Stomach smooth muscle (tissue), 2 donors: ENCODE measurements around the gene RUNX2.

Source experiments
- H3K27ac ChIP-seq: one replicate; pipeline ENCODE4 v1.7.0; 2013; ENCODE audit warnings: mild to moderate bottlenecking, low read length, inconsistent platforms
- H3K27me3 ChIP-seq, 2 donors: one replicate each; pipeline ENCODE4 v1.7.0; 2013; ENCODE audit warnings: low read length in 2 of 2; ENCODE audit not compliant: insufficient read depth in 2 of 2, control insufficient read depth in 1 of 2
- H3K36me3 ChIP-seq, 2 donors: one replicate each; pipeline ENCODE4 v1.7.0; 2013; ENCODE audit warnings: low read length in 2 of 2; ENCODE audit not compliant: control insufficient read depth in 2 of 2, insufficient read depth in 2 of 2
- H3K4me1 ChIP-seq: one replicate; pipeline ENCODE4 v1.7.0; 2013; ENCODE audit warnings: low read length; ENCODE audit not compliant: control insufficient read depth, insufficient read depth
- H3K4me3 ChIP-seq, 2 donors: one replicate each; pipeline ENCODE4 v1.7.0; 2013; ENCODE audit warnings: low read length in 2 of 2
- H3K9ac ChIP-seq, 2 donors: one replicate each; pipeline ENCODE4 v1.7.0; 2013; ENCODE audit warnings: low read length in 2 of 2, mild to moderate bottlenecking in 1 of 2
- H3K9me3 ChIP-seq, 2 donors: one replicate each; pipeline ENCODE4 v1.7.0; 2013; ENCODE audit warnings: low read length in 2 of 2; ENCODE audit not compliant: control insufficient read depth in 2 of 2
- donor health status: healthy.
- donor health status: Pancreatic carcinoma.

Gene RUNX2

GRCh38 chr6:45423111-45423823 lies 95.1 kb downstream of the RUNX2 start:
- Histone ChIP-seq H3K9ac (peak overlapping the region in 1 of 2 donors; percentile 70), H3K27me3 (peaks cover 31 to 53% of the 10 kb centered on the region in 2 donors), H3K36me3 (no peaks in the 10 kb centered on the region), H3K4me3 (peak overlapping the region; percentile 51 to 74), H3K27ac (no peak overlapping the region), H3K4me1 (peaks cover 31% of the 10 kb centered on the region), H3K9me3 (no peaks in the 10 kb centered on the region)

- Histone ChIP-seq H3K9ac (peak overlapping the region in 1 of 2 donors; percentile 70), H3K9me3 (no peaks in the 10 kb centered on the region), H3K4me3 (peak overlapping the region; percentile 51 to 74), H3K27ac (no peak overlapping the region), H3K36me3 (no peaks in the 10 kb centered on the region), H3K4me1 (peaks cover 31% of the 10 kb centered on the region), H3K27me3 (peaks cover 31 to 48% of the 10 kb centered on the region in 2 donors)
Observed at GRCh38 chr6:45423824-45424450, 95.8 kb downstream of the RUNX2 start.

GRCh38 chr6:45424451-45424861 lies 96.3 kb downstream of the RUNX2 start:
- peaks cover 27 to 43% of the 10 kb centered on the region in 2 donors for H3K27me3 ChIP-seq
- H3K27ac ChIP-seq: no peak overlapping the region
- no peaks in the 10 kb centered on the region for H3K36me3 ChIP-seq
- H3K9me3 ChIP-seq: no peaks in the 10 kb centered on the region
- H3K4me1 ChIP-seq: peaks cover 29% of the 10 kb centered on the region
- H3K9ac ChIP-seq: peak overlapping the region in 1 of 2 donors; percentile 2
- H3K4me3 ChIP-seq: peak overlapping the region; percentile 0 to 7

- Histone ChIP-seq H3K4me1 (peaks cover 20% of the 10 kb centered on the region), H3K27me3 (peaks cover 10 to 25% of the 10 kb centered on the region in 2 donors), H3K9me3 (no peaks in the 10 kb centered on the region), H3K9ac (no peak overlapping the region), H3K4me3 (no peak overlapping the region), H3K27ac (no peak overlapping the region), H3K36me3 (no peaks in the 10 kb centered on the region)
Observed at GRCh38 chr6:45426251-45426650, 98.1 kb downstream of the RUNX2 start.

GRCh38 chr6:45427726-45428125 lies 99.6 kb downstream of the RUNX2 start:
- H3K9me3 ChIP-seq: no peaks in the 10 kb centered on the region

GRCh38 chr6:45428727-45429126 lies 100.6 kb downstream of the RUNX2 start:
- no peak overlapping the region for H3K27ac ChIP-seq
- no peaks in the 10 kb centered on the region for H3K4me1 ChIP-seq
- H3K4me3 ChIP-seq: no peak overlapping the region
- peaks cover 3 to 8% of the 10 kb centered on the region in 2 donors for H3K27me3 ChIP-seq
- no peaks in the 10 kb centered on the region for H3K9me3 ChIP-seq
- H3K9ac ChIP-seq: no peak overlapping the region
- H3K36me3 ChIP-seq: no peaks in the 10 kb centered on the region

More at GRCh38 chr6:45427726-45428125, 99.6 kb downstream of the RUNX2 start:
- no peak overlapping the region for H3K27ac ChIP-seq
- peaks cover 10% of the 10 kb centered on the region for H3K4me1 ChIP-seq
- no peaks in the 10 kb centered on the region for H3K36me3 ChIP-seq
- H3K4me3 ChIP-seq: no peak overlapping the region
- H3K27me3 ChIP-seq: peaks cover 6 to 18% of the 10 kb centered on the region in 2 donors
- no peak overlapping the region for H3K9ac ChIP-seq

GRCh38 chr6:45430590-45431202 lies 102.6 kb downstream of the RUNX2 start:
- H3K9me3 ChIP-seq: no peaks in the 10 kb centered on the region
- H3K27ac ChIP-seq: no peak overlapping the region
- no peaks in the 10 kb centered on the region for H3K36me3 ChIP-seq
- H3K27me3 ChIP-seq: peaks cover 0 to 1% of the 10 kb centered on the region in 2 donors
- H3K4me1 ChIP-seq: no peaks in the 10 kb centered on the region
- no peak overlapping the region for H3K4me3 ChIP-seq
- no peak overlapping the region for H3K9ac ChIP-seq

GRCh38 chr6:45431317-45432065 lies 103.4 kb downstream of the RUNX2 start:
- Histone ChIP-seq H3K4me3 (no peak overlapping the region), H3K27me3 (peaks cover 0 to 2% of the 10 kb centered on the region in 2 donors), H3K9ac (no peak overlapping the region), H3K27ac (no peak overlapping the region), H3K9me3 (no peaks in the 10 kb centered on the region), H3K4me1 (no peaks in the 10 kb centered on the region), H3K36me3 (no peaks in the 10 kb centered on the region)

- H3K4me3 ChIP-seq: no peak overlapping the region
- no peak overlapping the region for H3K9ac ChIP-seq
- no peaks in the 10 kb centered on the region for H3K4me1 ChIP-seq
- H3K9me3 ChIP-seq: no peaks in the 10 kb centered on the region
- no peaks in the 10 kb centered on the region for H3K36me3 ChIP-seq
- no peak overlapping the region for H3K27ac ChIP-seq
- peaks cover 0 to 2% of the 10 kb centered on the region in 2 donors for H3K27me3 ChIP-seq
Observed at GRCh38 chr6:45432977-45433376, 104.8 kb downstream of the RUNX2 start.

- peaks cover 0 to 2% of the 10 kb centered on the region in 2 donors for H3K27me3 ChIP-seq
- H3K27ac ChIP-seq: no peak overlapping the region
- no peaks in the 10 kb centered on the region for H3K9me3 ChIP-seq
- no peak overlapping the region for H3K4me3 ChIP-seq
- H3K36me3 ChIP-seq: no peaks in the 10 kb centered on the region
- no peaks in the 10 kb centered on the region for H3K4me1 ChIP-seq
- no peak overlapping the region for H3K9ac ChIP-seq
Observed at GRCh38 chr6:45433533-45434380, 105.6 kb downstream of the RUNX2 start.
